DND-41 (cell line): ENCODE results near the gene MYH3.

ENCODE experiments used
- EZH2 ChIP-seq: IDR thresholded peaks from 3 replicates; pipeline ENCODE4 v1.6.1; 2012; ENCODE audit warnings: borderline replicate concordance, low read depth, mild to moderate bottlenecking, moderate library complexity, low read length, inconsistent platforms; ENCODE audit not compliant: severe bottlenecking
- TF ChIP-seq, protein P1 (sequence below): IDR thresholded peaks from 2 replicates; pipeline ENCODE4 v1.5.1; 2012; ENCODE audit warnings: borderline replicate concordance, low read length, moderate library complexity, mild to moderate bottlenecking; ENCODE audit not compliant: poor library complexity, severe bottlenecking; ENCODE audit errors: extremely low read depth

DNA sequence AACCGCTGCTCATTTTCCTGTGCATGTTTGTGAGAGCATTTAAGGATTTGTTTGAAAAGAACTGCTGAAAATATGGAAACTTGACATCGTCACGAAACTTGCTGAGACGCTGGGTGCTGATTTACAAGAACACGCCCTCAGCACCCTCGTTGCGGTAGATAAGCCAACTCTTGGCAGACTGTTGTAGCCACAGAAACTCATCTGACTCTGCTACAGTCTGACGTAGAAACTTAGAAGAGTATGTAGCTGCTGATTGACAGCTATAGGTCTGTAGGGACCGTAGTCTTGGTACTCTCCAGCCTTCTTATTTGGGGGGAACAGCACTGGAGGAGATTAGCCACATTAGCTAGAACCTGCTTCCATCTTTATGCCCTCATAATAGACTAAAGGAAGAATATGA is 71.6 kb downstream of the MYH3 start:
- TF ChIP-seq, protein P1, sequence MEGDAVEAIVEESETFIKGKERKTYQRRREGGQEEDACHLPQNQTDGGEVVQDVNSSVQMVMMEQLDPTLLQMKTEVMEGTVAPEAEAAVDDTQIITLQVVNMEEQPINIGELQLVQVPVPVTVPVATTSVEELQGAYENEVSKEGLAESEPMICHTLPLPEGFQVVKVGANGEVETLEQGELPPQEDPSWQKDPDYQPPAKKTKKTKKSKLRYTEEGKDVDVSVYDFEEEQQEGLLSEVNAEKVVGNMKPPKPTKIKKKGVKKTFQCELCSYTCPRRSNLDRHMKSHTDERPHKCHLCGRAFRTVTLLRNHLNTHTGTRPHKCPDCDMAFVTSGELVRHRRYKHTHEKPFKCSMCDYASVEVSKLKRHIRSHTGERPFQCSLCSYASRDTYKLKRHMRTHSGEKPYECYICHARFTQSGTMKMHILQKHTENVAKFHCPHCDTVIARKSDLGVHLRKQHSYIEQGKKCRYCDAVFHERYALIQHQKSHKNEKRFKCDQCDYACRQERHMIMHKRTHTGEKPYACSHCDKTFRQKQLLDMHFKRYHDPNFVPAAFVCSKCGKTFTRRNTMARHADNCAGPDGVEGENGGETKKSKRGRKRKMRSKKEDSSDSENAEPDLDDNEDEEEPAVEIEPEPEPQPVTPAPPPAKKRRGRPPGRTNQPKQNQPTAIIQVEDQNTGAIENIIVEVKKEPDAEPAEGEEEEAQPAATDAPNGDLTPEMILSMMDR: no peak
- no peak for TF ChIP-seq EZH2
